Activated CD4-positive, alpha-beta T cell treated with anti-CD3 and anti-CD28 coated beads, Interleukin-2, amount 50 U/mL, for 24 hours (primary cell): Measurements from ENCODE around the gene MOB3A.
"Not testable (repeated sequence)": the region's sequence is repeated elsewhere in the genome, so short reads cannot be mapped to it uniquely, and the experiment has no call there.

Experiments used
- DNase-seq, 2 donors: peaks; one replicate each; pipeline ENCODE4 v3.0.0-alpha.2; 2020; ENCODE audit warnings: low read depth in 1 of 2, low spot score in 1 of 2

The MOB3A gene

GRCh38 chr19:2096034-2096479 is at the start of gene MOB3A:
TSS of gene MOB3A (minus strand) at chr19:2096326. CDS start at chr19:2078560, 17,766 bp downstream.
- DNase-seq = no peak

GRCh38 chr19:2145831-2146241 is 49.7 kb upstream of the MOB3A start:
- no peak for DNase-seq

- DNase-seq = no peak
Observed at GRCh38 chr19:2144190-2144589, 48.1 kb upstream of the MOB3A start.

GRCh38 chr19:2142173-2142829 is 46.2 kb upstream of the MOB3A start:
- DNase-seq = no peak

GRCh38 chr19:2140138-2140569 is 44.0 kb upstream of the MOB3A start:
- no peak for DNase-seq

GRCh38 chr19:2139385-2140137 is 43.4 kb upstream of the MOB3A start:
- no peak for DNase-seq

- no peak for DNase-seq
Observed at GRCh38 chr19:2138061-2138728, 42.1 kb upstream of the MOB3A start.

GRCh38 chr19:2136796-2137195 is 40.7 kb upstream of the MOB3A start:
- no peak for DNase-seq

- no peak for DNase-seq
Observed at GRCh38 chr19:2135474-2136402, 39.6 kb upstream of the MOB3A start.

- DNase-seq = no peak
Observed at GRCh38 chr19:2132731-2133490, 36.8 kb upstream of the MOB3A start.

- DNase-seq = no peak
Observed at GRCh38 chr19:2132191-2132590, 36.1 kb upstream of the MOB3A start.

GRCh38 chr19:2131012-2131975 is 35.2 kb upstream of the MOB3A start:
- DNase-seq = not testable (repeated sequence)

GRCh38 chr19:2129892-2130770 is 34.0 kb upstream of the MOB3A start:
- no peak for DNase-seq

GRCh38 chr19:2129486-2129885 is 33.4 kb upstream of the MOB3A start:
- no peak for DNase-seq

GRCh38 chr19:2129022-2129421 is 32.9 kb upstream of the MOB3A start:
- no peak for DNase-seq

- not testable (repeated sequence) for DNase-seq
Observed at GRCh38 chr19:2128252-2128651, 32.1 kb upstream of the MOB3A start.

- no peak for DNase-seq
Observed at GRCh38 chr19:2127758-2128157, 31.6 kb upstream of the MOB3A start.

- DNase-seq = no peak
Observed at GRCh38 chr19:2126879-2127518, 30.9 kb upstream of the MOB3A start.
